Keratinocyte (primary cell): Measurements from ENCODE around the gene TSPAN11.

Experiments used
- EZH2 ChIP-seq: IDR thresholded peaks from one replicate; pipeline ENCODE4 v1.6.1; 2012; ENCODE audit warnings: inconsistent platforms, mild to moderate bottlenecking, low read length, moderate library complexity
- TF ChIP-seq, protein P1 (sequence below), 3 experiments: IDR thresholded peaks in 1 of 3; conservative IDR thresholded peaks in 1 of 3; optimal IDR thresholded peaks in 1 of 3; 2 replicates in 2 of 3; 3 replicates in 1 of 3; pipeline versions ENCODE3 to v1.5.1; 2011; ENCODE audit warnings: low read length in 3 of 3, mild to moderate bottlenecking in 3 of 3, moderate library complexity in 2 of 3, control low read depth in 1 of 3, inconsistent platforms in 1 of 3; ENCODE audit not compliant: insufficient read depth in 2 of 3; ENCODE audit errors: extremely low read depth in 1 of 3

DNA sequence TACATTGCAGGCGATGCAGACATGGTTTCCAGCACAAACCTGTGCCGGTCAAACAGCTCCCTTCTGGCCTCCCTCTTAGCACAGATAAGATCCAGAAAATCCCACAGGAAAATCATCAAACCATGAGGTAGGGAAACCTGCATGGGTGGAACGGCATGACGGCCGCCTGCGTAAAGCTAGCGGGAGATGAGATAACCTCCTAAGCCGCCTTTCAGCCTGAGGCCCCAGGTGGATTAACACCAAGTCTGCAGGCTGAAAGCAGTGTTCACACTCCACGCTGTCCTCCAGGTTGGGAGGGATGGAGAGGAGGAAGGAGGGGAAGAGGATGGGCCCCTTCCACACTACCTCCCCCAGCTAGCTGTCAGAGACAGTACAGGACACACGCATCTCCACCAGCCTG, 63.8 kb downstream of the TSPAN11 start:
- TF ChIP-seq, protein P1, sequence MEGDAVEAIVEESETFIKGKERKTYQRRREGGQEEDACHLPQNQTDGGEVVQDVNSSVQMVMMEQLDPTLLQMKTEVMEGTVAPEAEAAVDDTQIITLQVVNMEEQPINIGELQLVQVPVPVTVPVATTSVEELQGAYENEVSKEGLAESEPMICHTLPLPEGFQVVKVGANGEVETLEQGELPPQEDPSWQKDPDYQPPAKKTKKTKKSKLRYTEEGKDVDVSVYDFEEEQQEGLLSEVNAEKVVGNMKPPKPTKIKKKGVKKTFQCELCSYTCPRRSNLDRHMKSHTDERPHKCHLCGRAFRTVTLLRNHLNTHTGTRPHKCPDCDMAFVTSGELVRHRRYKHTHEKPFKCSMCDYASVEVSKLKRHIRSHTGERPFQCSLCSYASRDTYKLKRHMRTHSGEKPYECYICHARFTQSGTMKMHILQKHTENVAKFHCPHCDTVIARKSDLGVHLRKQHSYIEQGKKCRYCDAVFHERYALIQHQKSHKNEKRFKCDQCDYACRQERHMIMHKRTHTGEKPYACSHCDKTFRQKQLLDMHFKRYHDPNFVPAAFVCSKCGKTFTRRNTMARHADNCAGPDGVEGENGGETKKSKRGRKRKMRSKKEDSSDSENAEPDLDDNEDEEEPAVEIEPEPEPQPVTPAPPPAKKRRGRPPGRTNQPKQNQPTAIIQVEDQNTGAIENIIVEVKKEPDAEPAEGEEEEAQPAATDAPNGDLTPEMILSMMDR (optimal IDR thresholded peaks at IDR 0.05 in 1 of 3, IDR thresholded peaks at IDR 0.05 in 1 of 3, conservative IDR thresholded peaks at IDR 0.05 in 1 of 3; ENCODE audit: extremely low read depth in 1 of 3, insufficient read depth in 2 of 3, low read length in 3 of 3): no peak
- TF ChIP-seq EZH2: no peak
